PC-9 (cell line): Measurements from ENCODE around the gene DRD4. TPM values are rescaled to one million over a fixed set of nuclear protein-coding genes. Genes with fewer than 3 reads are reported as not detected.

Experiments
- BruUV-seq: library from RNA; stranded (reverse); fragments of 400-500 nt; replicated peaks from 2 replicates; lab custom pipeline; 2021; lab: Mats Ljungman, UMichigan
- CTCF ChIA-PET: fragments of 300-600 bp; sonication (Branson Sonifier 250); formaldehyde crosslinking; loops from one replicate; lab custom pipeline; 2022; ENCODE audit warnings: antibody characterized with exemption; lab: Charles Lee
- POLR2A ChIA-PET: fragments of 300-600 bp; sonication (Branson Sonifier 250); formaldehyde crosslinking; loops from one replicate; lab custom pipeline; 2022; ENCODE audit warnings: antibody characterized with exemption; ENCODE audit not compliant: unreplicated experiment; lab: Charles Lee
- DNase-seq, 2 experiments: peaks; one replicate each; pipeline versions ENCODE4 v3.0.0 to v3.0.0-alpha.2; 2015 to 2022; ENCODE audit warnings: mixed read lengths in 1 of 2
- H2AFZ ChIP-seq: fragments of 200-600 bp; sonication (generic); 2 replicates; pipeline ENCODE4 v1.8.1; 2017; ENCODE audit warnings: antibody characterized with exemption
- H3F3A ChIP-seq: fragments of 200-600 bp; sonication (generic); 2 replicates; pipeline ENCODE4 v1.8.1; 2017; ENCODE audit warnings: antibody characterized with exemption, mild to moderate bottlenecking, low read depth; ENCODE audit not compliant: insufficient read depth
- H3K27ac ChIP-seq: fragments of 200-600 bp; sonication (generic); 2 replicates; pipeline ENCODE4 v1.6.1; 2016; ENCODE audit warnings: mixed run types
- H3K27me3 ChIP-seq: fragments of 200-600 bp; sonication (generic); 2 replicates; pipeline ENCODE4 v1.6.1; 2016; ENCODE audit warnings: low read depth, mixed run types; ENCODE audit not compliant: insufficient read depth
- H3K36me3 ChIP-seq: fragments of 200-600 bp; sonication (generic); 2 replicates; pipeline ENCODE4 v1.6.1; 2016; ENCODE audit warnings: low read depth, mixed run types
- H3K4me1 ChIP-seq: fragments of 200-600 bp; sonication (generic); replicated peaks from 2 replicates; pipeline ENCODE4 v1.6.1; 2016; ENCODE audit warnings: mixed run types; ENCODE audit not compliant: insufficient read depth
- H3K4me2 ChIP-seq: fragments of 200-600 bp; sonication (generic); 2 replicates; pipeline ENCODE4 v1.6.1; 2017; ENCODE audit warnings: mixed run types
- H3K4me3 ChIP-seq: fragments of 200-600 bp; sonication (generic); 2 replicates; pipeline ENCODE4 v1.6.1; 2016; ENCODE audit warnings: mixed run types
- H3K79me2 ChIP-seq: fragments of 200-600 bp; sonication (generic); 2 replicates; pipeline ENCODE4 v1.6.1; 2017; ENCODE audit warnings: low read depth, mixed run types
- H3K9me2 ChIP-seq: fragments of 200-600 bp; sonication (generic); 2 replicates; pipeline ENCODE4 v1.8.1; 2017; ENCODE audit warnings: mild to moderate bottlenecking; ENCODE audit not compliant: insufficient read depth
- H3K9me3 ChIP-seq: fragments of 200-600 bp; sonication (generic); 2 replicates; pipeline ENCODE4 v1.8.1; 2016; ENCODE audit warnings: low read depth; ENCODE audit not compliant: insufficient read depth
- H4K20me1 ChIP-seq: fragments of 200-600 bp; sonication (generic); 2 replicates; pipeline ENCODE4 v1.8.1; 2017; ENCODE audit not compliant: insufficient read depth
- CTCF ChIP-seq: fragments of 200-600 bp; sonication (generic); conservative IDR thresholded peaks from 2 replicates; pipeline ENCODE4 v1.6.1; 2017; ENCODE audit warnings: mixed run types, antibody characterized with exemption, mild to moderate bottlenecking, moderate library complexity
- EZH2 ChIP-seq: fragments of 200-600 bp; sonication (generic); IDR thresholded peaks from 2 replicates; pipeline ENCODE4 v1.8.0; 2017; ENCODE audit warnings: antibody characterized with exemption, low read depth
- intact Hi-C: fragments of 100-400 bp; cut with micrococcal nuclease; formaldehyde crosslinking; loops from one replicate; pipeline ENCODE4 v1.10.0; 2022; ENCODE audit not compliant: unreplicated experiment
- total RNA-seq: library from RNA; stranded (reverse); gene quantifications from 2 replicates; pipeline ENCODE4 v1.2.3, GENCODE V29; 2021

The DRD4 gene
- total RNA-seq, 1 experiment from 2014 or later, result 0.35 TPM

- H3K4me2 ChIP-seq, result peak overlapping the region; percentile 38; the same call in 1 of the 2 replicates
- POLR2A ChIA-PET, result interaction anchor here (0.5 kb wide), 1 partner anchor 316 kb away, joined by 3 read pairs; no protein-coding TSS in a partner anchor
- TF ChIP-seq EZH2, result no peak
- TF ChIP-seq CTCF, result no peak
- H2AFZ ChIP-seq, result no peak overlapping the region
- no peaks in the 10 kb centered on the region for H3K27me3 ChIP-seq
- H3K9me3 ChIP-seq, result no peaks in the 10 kb centered on the region
- H3K4me3 ChIP-seq, result no peak overlapping the region
- H3K79me2 ChIP-seq, result no peaks in the 10 kb centered on the region
- intact Hi-C loops, result no loop called here
- no peak overlapping the region for H3K27ac ChIP-seq
- no peaks in the 10 kb centered on the region for H3K4me1 ChIP-seq
- DNase-seq, result peak; percentile 39 to 60
- BruUV-seq, result no TSS peak
- H3K36me3 ChIP-seq, result no peaks in the 10 kb centered on the region
- H3K9me2 ChIP-seq, result no peaks in the 10 kb centered on the region
- peaks cover 7% of the 10 kb centered on the region for H4K20me1 ChIP-seq
- H3F3A ChIP-seq, result peaks cover 13% of the 10 kb centered on the region
- CTCF ChIA-PET, result no interaction called here
These were observed 23.6 kb upstream of the DRD4 start for GRCh38 chr11:613369-613968.

GRCh38 chr11:614021-614622 is 22.9 kb upstream of the DRD4 start:
- ChIA-PET POLR2A (no interaction called here), CTCF (no interaction called here)
- H3F3A ChIP-seq, result peaks cover 13% of the 10 kb centered on the region
- TF ChIP-seq CTCF (no peak), EZH2 (no peak)
- H3K4me2 ChIP-seq, result peak overlapping the region; percentile 38; the same call in 1 of the 2 replicates
- no peak overlapping the region for H3K27ac ChIP-seq
- DNase-seq, result no peak
- no peak overlapping the region for H2AFZ ChIP-seq
- intact Hi-C loops, result no loop called here
- no peaks in the 10 kb centered on the region for H3K4me1 ChIP-seq
- no TSS peak for BruUV-seq
- H3K36me3 ChIP-seq, result no peaks in the 10 kb centered on the region
- no peaks in the 10 kb centered on the region for H3K9me3 ChIP-seq
- H3K27me3 ChIP-seq, result no peaks in the 10 kb centered on the region
- H3K9me2 ChIP-seq, result no peaks in the 10 kb centered on the region
- H3K79me2 ChIP-seq, result no peaks in the 10 kb centered on the region
- H3K4me3 ChIP-seq, result no peak overlapping the region
- H4K20me1 ChIP-seq, result peaks cover 7% of the 10 kb centered on the region

- peak overlapping the region; percentile 78 for H3K4me2 ChIP-seq
These were observed 22.2 kb upstream of the DRD4 start for GRCh38 chr11:614623-615503.

More at GRCh38 chr11:614623-615503, 22.2 kb upstream of the DRD4 start:
- DNase-seq, result peak in 1 of 2 experiments; percentile 12
- intact Hi-C loops, result no loop called here
- Histone ChIP-seq H2AFZ (no peak overlapping the region), H3K79me2 (no peaks in the 10 kb centered on the region), H3F3A (peaks cover 13% of the 10 kb centered on the region), H3K27me3 (no peaks in the 10 kb centered on the region), H4K20me1 (peaks cover 7% of the 10 kb centered on the region), H3K9me2 (no peaks in the 10 kb centered on the region), H3K27ac (peak overlapping the region; percentile 65), H3K36me3 (no peaks in the 10 kb centered on the region), H3K9me3 (no peaks in the 10 kb centered on the region), H3K4me3 (peak overlapping the region; percentile 59; the same call in 1 of the 2 replicates), H3K4me1 (no peaks in the 10 kb centered on the region)
- ChIA-PET POLR2A (interaction anchor here (0.5 to 0.6 kb wide), 3 partner anchors 39 to 153 kb away, joined by 3 to 6 read pairs (median 3); partner anchors contain the start of gene TALDO1), CTCF (no interaction called here)
- BruUV-seq, result TSS peak; percentile 70
- TF ChIP-seq CTCF, result no peak
- TF ChIP-seq EZH2, result no peak
